Measurements from ENCODE around the gene TAS1R1. TPM values are rescaled to one million over a fixed set of nuclear protein-coding genes. Genes with fewer than 3 reads are reported as not detected.

The TAS1R1 gene
- total and polyA plus RNA-seq, 9 of the 15 experiments (the other 6 are each of a cell fraction or from before 2014, with no cell fraction given): 0.06 TPM; not detected in 8

GRCh38 chr1:6624710-6625583 is 69.8 kb downstream of the TAS1R1 start, which contains the start of gene THAP3 (continued):
- TF ChIP-seq NKRF (IDR thresholded peaks at IDR 0.05; ENCODE audit: borderline replicate concordance) (0 out of 2 replicates have a peak, but pooled peaks have one; percentile 16), PCBP2 (IDR thresholded peaks at IDR 0.05; ENCODE audit: low read depth, low read length, poor library complexity, severe bottlenecking) (no peak), NCOR1 (IDR thresholded peaks at IDR 0.05) (peak; percentile 79), MXI1 (IDR thresholded peaks at IDR 0.05; ENCODE audit: low read depth, low read length) (0 out of 2 replicates have a peak, but pooled peaks have one; percentile 1), NBN (IDR thresholded peaks at IDR 0.05; ENCODE audit: low read depth) (peak; percentile 73; the same call in 1 of the 2 replicates), GABPB1 (CRISPR knock-in tag; IDR thresholded peaks at IDR 0.05) (0 out of 2 replicates have a peak, but pooled peaks have one; percentile 34), SIN3A (IDR thresholded peaks at IDR 0.05; ENCODE audit: borderline replicate concordance in 2 of 2, control insufficient read depth in 1 of 2, low read depth in 2 of 2, low read length in 2 of 2) (peak; percentile 64 to 72; a peak in 2 of 4 replicates), RCOR1 (IDR thresholded peaks at IDR 0.05; ENCODE audit: borderline replicate concordance in 1 of 2, low read depth in 2 of 2, low read length in 2 of 2) (0 out of 4 replicates have a peak, but pooled peaks of 1 of the 2 experiments have one; percentile 1), TGIF2 (CRISPR knock-in tag; IDR thresholded peaks at IDR 0.05) (peak; percentile 78; the same call in 1 of the 2 replicates), ARID3B (CRISPR knock-in tag; IDR thresholded peaks at IDR 0.05; ENCODE audit: borderline replicate concordance) (no peak; the same call in 1 of the 2 replicates), HMGN3 (IDR thresholded peaks at IDR 0.05; ENCODE audit: borderline replicate concordance, extremely low read depth, insufficient read length, low read depth, low read length) (peak; percentile 32), NFIC (IDR thresholded peaks at IDR 0.05) (peak; percentile 94), ZNF707 (CRISPR knock-in tag; conservative IDR thresholded peaks at IDR 0.05) (no peak), DPF2 (IDR thresholded peaks at IDR 0.05) (peak; percentile 45), TEAD1 (CRISPR knock-in tag; IDR thresholded peaks at IDR 0.05) (peak in 1 of 2 experiments; percentile 45; a peak in 2 of 4 replicates)
